ENCODE measurements around the gene CADPS2.

DNA sequence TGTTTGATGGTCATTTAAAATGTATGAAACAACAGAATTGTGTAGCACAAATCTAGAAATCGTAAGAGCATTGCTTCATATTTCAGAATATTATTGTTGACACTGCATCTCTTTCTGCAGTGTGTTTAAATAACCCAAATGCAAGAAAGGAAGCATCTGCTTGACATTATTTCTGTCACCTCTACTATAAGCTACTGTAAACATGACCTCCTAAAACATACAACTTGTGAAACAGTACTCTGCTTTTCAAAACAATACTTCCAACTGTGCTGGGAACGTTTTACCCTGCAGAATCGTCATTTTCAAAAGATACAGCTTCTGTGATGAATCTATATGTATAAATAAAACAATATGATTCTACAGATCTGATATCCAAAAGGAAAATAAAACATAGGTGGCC is 269.3 kb downstream of the CADPS2 start:
- TF ChIP-seq CTCF (IDR thresholded peaks at IDR 0.05) (no peak), POLR2A (IDR thresholded peaks at IDR 0.05) (no peak)

Data from right lobe of liver (tissue), 4 donors.